GM11168 (cell line): ENCODE data around the gene AJM1.
"Not testable (repeated sequence)": the region's sequence is repeated elsewhere in the genome, so short reads cannot be mapped to it uniquely, and the experiment has no call there.

Source experiments
- in situ Hi-C: fragments of 300-500 bp; cut with MboI; formaldehyde crosslinking; loops from one replicate; pipeline ENCODE4 v1.12.0; 2022; ENCODE audit warnings: low sequenced_read_pairs; ENCODE audit not compliant: unreplicated experiment

The AJM1 gene

GRCh38 chr9:136865041-136865767 lies 22.9 kb downstream of the AJM1 start:
- in situ Hi-C loops = loop anchor here (10.0 kb wide), 1 partner anchor 70 kb away; no protein-coding TSS in a partner anchor

GRCh38 chr9:136865768-136866103 lies 23.5 kb downstream of the AJM1 start:
- in situ Hi-C loops = loop anchor here (10.0 kb wide), 1 partner anchor 69 kb away; no protein-coding TSS in a partner anchor

- in situ Hi-C loops = loop anchor here (10.0 kb wide), 1 partner anchor 68 kb away; no protein-coding TSS in a partner anchor
Observed at GRCh38 chr9:136866898-136867421, 24.7 kb downstream of the AJM1 start.

- in situ Hi-C loops = loop anchor here (10.0 kb wide), 1 partner anchor 67 kb away; no protein-coding TSS in a partner anchor
Observed at GRCh38 chr9:136867480-136867879, 25.2 kb downstream of the AJM1 start.

GRCh38 chr9:136867917-136868316 lies 25.6 kb downstream of the AJM1 start:
- in situ Hi-C loops = loop anchor here (10.0 kb wide), 1 partner anchor 67 kb away; no protein-coding TSS in a partner anchor

GRCh38 chr9:136868644-136869043 lies 26.4 kb downstream of the AJM1 start:
- in situ Hi-C loops = loop anchor here (10.0 kb wide), 1 partner anchor 66 kb away; no protein-coding TSS in a partner anchor

- in situ Hi-C loops = loop anchor here (10.0 kb wide), 1 partner anchor 65 kb away; no protein-coding TSS in a partner anchor
Observed at GRCh38 chr9:136869611-136870010, 27.3 kb downstream of the AJM1 start.

GRCh38 chr9:136875155-136875554 lies 32.9 kb downstream of the AJM1 start:
- in situ Hi-C loops = no loop called here

- in situ Hi-C loops = no loop called here
Observed at GRCh38 chr9:136876476-136876875, 34.2 kb downstream of the AJM1 start.

- in situ Hi-C loops = no loop called here
Observed at GRCh38 chr9:136880651-136881050, 38.4 kb downstream of the AJM1 start.

GRCh38 chr9:136881691-136882108 lies 39.4 kb downstream of the AJM1 start:
- in situ Hi-C loops = no loop called here

- in situ Hi-C loops = no loop called here
Observed at GRCh38 chr9:136882109-136882946, 40.0 kb downstream of the AJM1 start.

GRCh38 chr9:136882947-136883283 lies 40.6 kb downstream of the AJM1 start:
- in situ Hi-C loops = not testable (repeated sequence)

GRCh38 chr9:136883670-136884069 lies 41.4 kb downstream of the AJM1 start:
- in situ Hi-C loops = not testable (repeated sequence)

- in situ Hi-C loops = no loop called here
Observed at GRCh38 chr9:136885950-136886578, 43.8 kb downstream of the AJM1 start, which contains the start of gene TRAF2. TSS of gene TRAF2 (plus strand) at chr9:136886516. CDS start at chr9:136898741, 12,225 bp downstream.

GRCh38 chr9:136886610-136887597 lies 44.6 kb downstream of the AJM1 start:
- in situ Hi-C loops = no loop called here

- in situ Hi-C loops = no loop called here
Observed at GRCh38 chr9:136888454-136888853, 46.2 kb downstream of the AJM1 start.

- in situ Hi-C loops = no loop called here
Observed at GRCh38 chr9:136889858-136890257, 47.6 kb downstream of the AJM1 start.

- in situ Hi-C loops = no loop called here
Observed at GRCh38 chr9:136890661-136891060, 48.4 kb downstream of the AJM1 start.
